GM06990 (cell line): ENCODE results near the gene ZNF160.

Source experiments
- DNase-seq: peaks from one replicate; pipeline ENCODE4 v3.0.0-alpha.2; 2011; ENCODE audit not compliant: insufficient read length; ENCODE audit errors: extremely low read depth
- H3K27me3 ChIP-seq: replicated peaks from 2 replicates; pipeline ENCODE4 v1.6.0; 2011; ENCODE audit warnings: low read length; ENCODE audit not compliant: control insufficient read depth, insufficient read depth
- H3K36me3 ChIP-seq: 2 replicates; pipeline ENCODE4 v1.5.1; 2011; ENCODE audit warnings: low read length; ENCODE audit not compliant: control insufficient read depth, insufficient read depth
- H3K4me3 ChIP-seq: replicated peaks from 2 replicates; pipeline ENCODE4 v1.5.1; 2011; ENCODE audit warnings: low read depth, mild to moderate bottlenecking, control low read depth, low read length
- TF ChIP-seq, protein P1 (sequence below): IDR thresholded peaks from 2 replicates; pipeline ENCODE4 v1.5.1; 2011; ENCODE audit warnings: low read length, control low read depth, mild to moderate bottlenecking, inconsistent platforms; ENCODE audit not compliant: insufficient read depth, poor library complexity, severe bottlenecking

The ZNF160 gene

DNA sequence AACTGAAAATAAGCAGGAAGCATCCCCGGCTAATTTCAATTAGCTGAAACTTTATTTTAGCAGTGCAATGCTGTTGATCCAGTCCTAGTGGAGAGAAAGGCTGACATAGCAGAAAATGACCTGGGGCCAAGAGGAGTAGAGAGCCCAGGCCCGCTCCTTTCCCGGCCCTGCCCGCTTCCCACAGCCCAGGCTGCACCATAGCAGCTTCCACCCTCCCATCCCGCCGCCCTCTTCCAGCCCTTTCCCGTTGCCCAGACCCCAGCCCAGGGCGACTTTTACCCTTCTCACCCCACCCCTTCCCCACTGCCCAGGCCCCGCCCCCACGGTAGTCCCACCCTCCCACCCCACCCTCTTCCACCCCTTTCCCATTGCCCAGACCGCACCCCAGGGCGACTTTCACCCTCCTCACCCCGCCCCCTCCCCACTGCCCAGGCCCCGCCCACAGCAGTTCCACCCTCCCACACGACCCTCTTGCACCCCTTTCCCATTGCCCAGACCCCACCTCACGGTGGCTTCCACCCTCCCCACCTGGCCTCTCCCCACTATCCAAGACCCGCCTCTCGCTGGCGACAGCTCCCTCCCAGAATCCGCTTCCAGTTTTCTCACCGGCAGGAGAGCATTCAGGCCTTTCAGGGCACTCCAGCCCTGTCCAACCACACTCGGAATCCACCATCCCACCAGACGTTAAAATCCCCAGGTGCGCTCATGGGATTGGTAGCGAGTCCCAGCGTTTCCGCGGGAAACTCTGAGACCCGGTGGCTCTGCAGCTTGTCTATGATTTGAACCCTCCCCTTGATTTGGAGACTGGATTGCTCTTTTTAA is 8.3 kb downstream of the ZNF160 start:
- TF ChIP-seq, protein P1, sequence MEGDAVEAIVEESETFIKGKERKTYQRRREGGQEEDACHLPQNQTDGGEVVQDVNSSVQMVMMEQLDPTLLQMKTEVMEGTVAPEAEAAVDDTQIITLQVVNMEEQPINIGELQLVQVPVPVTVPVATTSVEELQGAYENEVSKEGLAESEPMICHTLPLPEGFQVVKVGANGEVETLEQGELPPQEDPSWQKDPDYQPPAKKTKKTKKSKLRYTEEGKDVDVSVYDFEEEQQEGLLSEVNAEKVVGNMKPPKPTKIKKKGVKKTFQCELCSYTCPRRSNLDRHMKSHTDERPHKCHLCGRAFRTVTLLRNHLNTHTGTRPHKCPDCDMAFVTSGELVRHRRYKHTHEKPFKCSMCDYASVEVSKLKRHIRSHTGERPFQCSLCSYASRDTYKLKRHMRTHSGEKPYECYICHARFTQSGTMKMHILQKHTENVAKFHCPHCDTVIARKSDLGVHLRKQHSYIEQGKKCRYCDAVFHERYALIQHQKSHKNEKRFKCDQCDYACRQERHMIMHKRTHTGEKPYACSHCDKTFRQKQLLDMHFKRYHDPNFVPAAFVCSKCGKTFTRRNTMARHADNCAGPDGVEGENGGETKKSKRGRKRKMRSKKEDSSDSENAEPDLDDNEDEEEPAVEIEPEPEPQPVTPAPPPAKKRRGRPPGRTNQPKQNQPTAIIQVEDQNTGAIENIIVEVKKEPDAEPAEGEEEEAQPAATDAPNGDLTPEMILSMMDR = no peak
- Histone ChIP-seq H3K27me3 (no peaks in the 10 kb centered on the region), H3K4me3 (no peak overlapping the region), H3K36me3 (peaks cover 13% of the 10 kb centered on the region)
- no peak for DNase-seq

GRCh38 chr19:53092723-53093122 is 10.5 kb downstream of the ZNF160 start:
- H3K36me3 ChIP-seq = peaks cover 12% of the 10 kb centered on the region

DNA sequence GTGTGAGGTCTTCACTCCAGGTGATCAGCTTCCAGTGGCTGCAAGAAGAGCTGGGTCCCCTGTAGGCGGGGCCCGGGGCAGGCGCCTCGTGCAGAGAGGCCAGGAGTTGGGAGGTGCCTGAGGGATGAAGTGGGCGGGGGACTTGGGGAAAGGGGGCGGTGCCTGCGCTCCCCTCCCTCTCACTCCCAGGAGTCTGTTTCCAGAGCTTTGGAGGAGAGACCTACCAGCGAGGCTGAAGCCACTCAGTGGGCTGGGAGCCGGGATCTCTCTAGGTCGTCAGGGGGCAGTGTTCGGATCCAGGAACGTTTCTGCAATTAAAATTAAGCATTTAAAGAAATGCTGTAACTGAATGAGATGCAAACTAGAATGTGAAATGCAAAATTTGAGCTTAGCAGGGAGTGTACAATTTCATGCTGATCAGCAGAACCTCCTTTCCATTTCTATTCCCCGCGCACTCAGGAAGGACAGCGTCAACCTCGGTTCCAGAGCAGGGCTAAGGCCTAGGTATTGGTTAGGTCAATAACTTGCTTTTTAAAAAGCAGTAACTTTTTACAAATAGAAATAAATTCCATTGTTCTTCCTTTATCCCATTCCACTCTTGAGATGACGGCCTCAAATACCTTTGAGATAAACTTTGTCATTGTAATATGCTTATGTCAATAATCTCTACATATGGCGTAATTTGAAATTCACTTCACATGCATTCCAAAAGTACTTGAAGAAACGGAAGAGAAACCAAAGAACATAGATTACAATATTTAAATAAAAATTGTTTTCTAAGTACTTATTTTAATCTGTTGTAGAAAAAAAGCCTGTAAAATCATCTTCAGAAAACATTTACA is 11.6 kb downstream of the ZNF160 start:
- Histone ChIP-seq H3K4me3 (no peak overlapping the region), H3K27me3 (no peaks in the 10 kb centered on the region), H3K36me3 (peaks cover 14% of the 10 kb centered on the region)
- DNase-seq = no peak
- TF ChIP-seq, protein P1 = no peak

More at GRCh38 chr19:53092723-53093122, 10.5 kb downstream of the ZNF160 start:
- no peak for DNase-seq
- TF ChIP-seq, protein P1 = no peak
- no peaks in the 10 kb centered on the region for H3K27me3 ChIP-seq
- H3K4me3 ChIP-seq = no peak overlapping the region

- no peak overlapping the region for H3K4me3 ChIP-seq
- peaks cover 21% of the 10 kb centered on the region for H3K36me3 ChIP-seq
- H3K27me3 ChIP-seq = no peaks in the 10 kb centered on the region
- TF ChIP-seq, protein P1 = no peak
- DNase-seq = no peak
These were observed 15.1 kb downstream of the ZNF160 start for GRCh38 chr19:53088091-53088490.

DNA sequence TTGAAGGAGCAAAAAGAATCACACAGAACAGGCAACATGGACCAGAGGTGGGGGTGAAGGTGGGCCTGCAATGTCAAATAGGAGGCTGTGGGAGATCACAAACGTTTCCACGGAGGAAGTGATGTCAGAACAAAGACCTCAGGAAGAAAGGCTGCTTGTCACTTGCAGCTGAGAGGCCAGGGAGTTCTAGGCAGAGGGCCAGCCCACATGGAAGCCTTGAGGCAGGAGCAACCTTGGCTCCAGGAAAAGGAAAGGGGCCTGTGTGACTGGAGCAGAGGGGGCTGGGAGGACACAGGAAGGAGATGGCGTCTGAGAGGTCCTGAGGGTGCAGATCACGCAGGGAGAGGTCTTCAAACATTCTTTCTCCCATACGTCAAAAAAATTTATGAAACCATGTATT is 16.3 kb downstream of the ZNF160 start:
- no peak for DNase-seq
- Histone ChIP-seq H3K36me3 (peaks cover 21% of the 10 kb centered on the region), H3K4me3 (no peak overlapping the region), H3K27me3 (no peaks in the 10 kb centered on the region)
- TF ChIP-seq, protein P1 = no peak
